ENCODE data around the gene AJM1. TPM values are rescaled to one million over a fixed set of nuclear protein-coding genes. Genes with fewer than 3 reads are reported as not detected.
A peak's percentile ranks its signal among the peaks of the same experiment; 100 is the strongest.

Gene AJM1
- total RNA-seq, 3 donors from 2014 or later, result 7.4 to 21.6 (median 16.4) TPM

DNA sequence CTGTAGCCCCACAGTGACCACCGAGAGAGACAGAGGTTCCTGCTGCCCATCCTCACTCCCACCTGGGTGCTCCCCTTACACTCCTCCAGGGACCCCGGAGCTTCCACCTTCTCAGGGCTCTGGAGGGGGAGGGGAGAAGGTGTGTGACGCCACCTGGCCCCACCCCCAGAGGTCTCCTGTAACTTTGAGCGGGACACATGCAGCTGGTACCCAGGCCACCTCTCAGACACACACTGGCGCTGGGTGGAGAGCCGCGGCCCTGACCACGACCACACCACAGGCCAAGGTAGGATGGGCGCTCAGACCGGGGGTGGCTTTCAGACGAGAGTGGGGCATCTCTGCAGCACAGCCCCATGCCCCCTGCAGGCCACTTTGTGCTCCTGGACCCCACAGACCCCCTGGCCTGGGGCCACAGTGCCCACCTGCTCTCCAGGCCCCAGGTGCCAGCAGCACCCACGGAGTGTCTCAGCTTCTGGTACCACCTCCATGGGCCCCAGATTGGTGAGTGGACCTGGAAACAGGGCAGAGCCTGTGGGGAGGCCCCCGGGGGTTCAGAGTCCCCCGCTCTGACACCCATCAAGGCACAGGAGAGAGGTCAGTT is 14.4 kb downstream of the AJM1 start:
- Histone ChIP-seq H3K9me3 (no peaks in the 10 kb centered on the region), H3K4me3 (no peak overlapping the region), H3K36me3 (ENCODE audit: low read depth) (no peaks in the 10 kb centered on the region), H3K4me1 (ENCODE audit: low read depth) (peaks cover 43% of the 10 kb centered on the region)
- ATAC-seq, result no peak
- TF ChIP-seq, protein P1, sequence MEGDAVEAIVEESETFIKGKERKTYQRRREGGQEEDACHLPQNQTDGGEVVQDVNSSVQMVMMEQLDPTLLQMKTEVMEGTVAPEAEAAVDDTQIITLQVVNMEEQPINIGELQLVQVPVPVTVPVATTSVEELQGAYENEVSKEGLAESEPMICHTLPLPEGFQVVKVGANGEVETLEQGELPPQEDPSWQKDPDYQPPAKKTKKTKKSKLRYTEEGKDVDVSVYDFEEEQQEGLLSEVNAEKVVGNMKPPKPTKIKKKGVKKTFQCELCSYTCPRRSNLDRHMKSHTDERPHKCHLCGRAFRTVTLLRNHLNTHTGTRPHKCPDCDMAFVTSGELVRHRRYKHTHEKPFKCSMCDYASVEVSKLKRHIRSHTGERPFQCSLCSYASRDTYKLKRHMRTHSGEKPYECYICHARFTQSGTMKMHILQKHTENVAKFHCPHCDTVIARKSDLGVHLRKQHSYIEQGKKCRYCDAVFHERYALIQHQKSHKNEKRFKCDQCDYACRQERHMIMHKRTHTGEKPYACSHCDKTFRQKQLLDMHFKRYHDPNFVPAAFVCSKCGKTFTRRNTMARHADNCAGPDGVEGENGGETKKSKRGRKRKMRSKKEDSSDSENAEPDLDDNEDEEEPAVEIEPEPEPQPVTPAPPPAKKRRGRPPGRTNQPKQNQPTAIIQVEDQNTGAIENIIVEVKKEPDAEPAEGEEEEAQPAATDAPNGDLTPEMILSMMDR (IDR thresholded peaks at IDR 0.05), result no peak
- intact Hi-C loops (cut with DNase I, micrococcal nuclease), result no loop called here
- peak in 2 of 3 donors; percentile 12 to 30 for DNase-seq

- no peaks in the 10 kb centered on the region for H3K9me3 ChIP-seq
- peak in 2 of 3 donors; percentile 50 to 58 for DNase-seq
- H3K4me1 ChIP-seq (ENCODE audit: low read depth), result peaks cover 44% of the 10 kb centered on the region
- no peak overlapping the region for H3K4me3 ChIP-seq
- intact Hi-C loops (cut with DNase I, micrococcal nuclease), result no loop called here
- TF ChIP-seq, protein P1 (IDR thresholded peaks at IDR 0.05), result no peak
- ATAC-seq, result no peak
- H3K36me3 ChIP-seq (ENCODE audit: low read depth), result no peaks in the 10 kb centered on the region
These were observed 14.9 kb downstream of the AJM1 start for GRCh38 chr9:136857166-136857565.

DNA sequence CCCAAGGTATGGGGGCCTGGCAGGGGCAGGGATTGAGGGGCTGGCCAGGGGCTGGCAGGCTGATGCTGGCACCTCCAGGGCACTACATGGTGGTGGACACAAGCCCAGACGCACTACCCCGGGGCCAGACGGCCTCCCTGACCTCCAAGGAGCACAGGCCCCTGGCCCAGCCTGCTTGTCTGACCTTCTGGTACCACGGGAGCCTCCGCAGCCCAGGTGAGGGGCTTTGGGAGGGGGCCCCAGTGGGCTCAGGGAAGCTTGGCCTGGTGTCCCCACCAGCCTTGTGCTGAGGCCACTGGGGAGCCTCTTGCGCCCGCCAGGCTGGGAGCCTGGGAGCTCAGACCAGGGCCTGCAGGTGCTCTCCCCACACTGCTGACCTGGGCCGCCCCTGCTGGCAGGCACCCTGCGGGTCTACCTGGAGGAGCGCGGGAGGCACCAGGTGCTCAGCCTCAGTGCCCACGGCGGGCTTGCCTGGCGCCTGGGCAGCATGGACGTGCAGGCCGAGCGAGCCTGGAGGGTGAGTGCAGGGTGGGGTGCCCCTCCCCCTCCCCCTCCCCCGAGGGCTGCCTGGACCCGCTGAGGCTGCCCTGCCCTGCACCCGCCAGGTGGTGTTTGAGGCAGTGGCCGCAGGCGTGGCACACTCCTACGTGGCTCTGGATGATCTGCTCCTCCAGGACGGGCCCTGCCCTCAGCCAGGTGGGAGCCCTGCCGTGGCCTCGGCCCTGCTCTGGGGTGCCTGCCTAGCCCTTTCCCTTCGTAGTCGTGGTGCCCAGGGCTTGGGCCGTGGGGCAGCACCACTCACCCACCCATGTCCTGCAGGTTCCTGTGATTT is 15.5 kb downstream of the AJM1 start:
- peaks cover 44% of the 10 kb centered on the region for H3K4me1 ChIP-seq (ENCODE audit: low read depth)

DNA sequence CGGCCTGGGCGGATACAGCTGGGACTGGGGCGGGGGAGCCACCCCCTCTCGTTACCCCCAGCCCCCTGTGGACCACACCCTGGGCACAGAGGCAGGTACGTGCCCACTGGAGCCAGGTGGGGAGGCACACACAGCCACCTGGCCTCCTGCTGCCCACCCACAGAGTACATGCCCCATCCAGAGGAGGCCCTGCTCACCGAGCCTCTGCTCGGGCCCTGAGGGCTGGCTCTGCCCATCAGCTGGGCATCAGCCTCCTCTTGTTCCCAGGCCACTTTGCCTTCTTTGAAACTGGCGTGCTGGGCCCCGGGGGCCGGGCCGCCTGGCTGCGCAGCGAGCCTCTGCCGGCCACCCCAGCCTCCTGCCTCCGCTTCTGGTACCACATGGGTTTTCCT is 16.2 kb downstream of the AJM1 start:
- ATAC-seq, result peak; percentile 3
- no peaks in the 10 kb centered on the region for H3K9me3 ChIP-seq
- H3K36me3 ChIP-seq (ENCODE audit: low read depth), result no peaks in the 10 kb centered on the region
- intact Hi-C loops (cut with DNase I, micrococcal nuclease), result no loop called here
- peaks cover 44% of the 10 kb centered on the region for H3K4me1 ChIP-seq (ENCODE audit: low read depth)
- TF ChIP-seq, protein P1 (IDR thresholded peaks at IDR 0.05), result no peak
- H3K4me3 ChIP-seq, result no peak overlapping the region
- peak in 1 of 3 donors; percentile 57 for DNase-seq

More for the DNA sequence above, 15.5 kb downstream of the AJM1 start:
- peak; percentile 87 to 90 (median 88) for DNase-seq
- TF ChIP-seq, protein P1 (IDR thresholded peaks at IDR 0.05), result no peak
- ATAC-seq, result peak; percentile 62
- no peaks in the 10 kb centered on the region for H3K9me3 ChIP-seq
- no peaks in the 10 kb centered on the region for H3K36me3 ChIP-seq (ENCODE audit: low read depth)
- intact Hi-C loops (cut with DNase I, micrococcal nuclease), result no loop called here
- H3K4me3 ChIP-seq, result no peak overlapping the region

- ATAC-seq (peak; percentile 85), DNase-seq (peak; percentile 92 to 94 (median 93))
- Histone ChIP-seq H3K36me3 (ENCODE audit: low read depth) (no peaks in the 10 kb centered on the region), H3K9me3 (no peaks in the 10 kb centered on the region), H3K4me3 (no peak overlapping the region), H3K4me1 (ENCODE audit: low read depth) (peaks cover 44% of the 10 kb centered on the region)
- TF ChIP-seq, protein P1 (IDR thresholded peaks at IDR 0.05), result no peak
- intact Hi-C loops (cut with DNase I, micrococcal nuclease), result no loop called here
These were observed 16.8 kb downstream of the AJM1 start for GRCh38 chr9:136858844-136859757.

Data from mucosa of descending colon (tissue), 3 donors.